Fibroblast of lung (primary cell): Measurements from ENCODE around the gene ZCCHC7.

ENCODE experiments used
- CTCF ChIP-seq, 2 donors: IDR thresholded peaks in 1 of 2; conservative IDR thresholded peaks in 1 of 2; 1 replicate in 1 of 2; 2 replicates in 1 of 2; pipeline ENCODE4 v1.5.1; 2011 to 2012; ENCODE audit warnings: low read length in 2 of 2, control low read depth in 1 of 2, inconsistent platforms in 1 of 2, low read depth in 1 of 2, mild to moderate bottlenecking in 1 of 2
- EZH2 ChIP-seq: IDR thresholded peaks from 2 replicates; pipeline ENCODE4 v1.5.1; 2012; ENCODE audit warnings: low read length, control low read depth, mild to moderate bottlenecking; ENCODE audit errors: missing control alignments

- TF ChIP-seq CTCF (conservative IDR thresholded peaks at IDR 0.05 in 1 of 2, IDR thresholded peaks at IDR 0.05 in 1 of 2; ENCODE audit: low read depth in 1 of 2, low read length in 2 of 2) (no peak), EZH2 (no peak)
Observed at GRCh38 chr9:37301854-37302172, 181.4 kb downstream of the ZCCHC7 start.
